Smooth muscle cell (in vitro differentiated cells): Measurements from ENCODE around the gene FABP2. TPM values are rescaled to one million over a fixed set of nuclear protein-coding genes. Genes with fewer than 3 reads are reported as not detected.

Experiments
- DNase-seq: peaks from one replicate; lab custom pipeline; 2025; ENCODE audit not compliant: unreplicated experiment; lab: John Stamatoyannopoulos, UW
- H2AFZ ChIP-seq: fragments of 200-600 bp; sonication (generic); 2 replicates; pipeline ENCODE4 v1.6.0; 2016; ENCODE audit warnings: antibody characterized with exemption, low read depth, mild to moderate bottlenecking
- H3F3A ChIP-seq: fragments of 200-600 bp; sonication (generic); 2 replicates; pipeline ENCODE4 v1.6.0; 2017; ENCODE audit warnings: antibody characterized with exemption, low read depth
- H3K27ac ChIP-seq: fragments of 200-600 bp; sonication (generic); 2 replicates; pipeline ENCODE4 v1.5.1; 2016; ENCODE audit warnings: low read depth, mild to moderate bottlenecking
- H3K27me3 ChIP-seq: fragments of 200-600 bp; sonication (generic); 2 replicates; pipeline ENCODE4 v1.6.1; 2016; ENCODE audit warnings: low read depth, mild to moderate bottlenecking
- H3K36me3 ChIP-seq: fragments of 200-600 bp; sonication (generic); 2 replicates; pipeline ENCODE4 v1.5.1; 2016; ENCODE audit warnings: low read depth
- H3K4me1 ChIP-seq: fragments of 200-600 bp; sonication (generic); 2 replicates; pipeline ENCODE4 v1.5.1; 2016; ENCODE audit warnings: low read depth
- H3K4me2 ChIP-seq: fragments of 200-600 bp; sonication (generic); 2 replicates; pipeline ENCODE4 v1.6.0; 2016; ENCODE audit warnings: mild to moderate bottlenecking
- H3K4me3 ChIP-seq: fragments of 200-600 bp; sonication (generic); 2 replicates; pipeline ENCODE4 v1.5.1; 2016; ENCODE audit warnings: mild to moderate bottlenecking
- H3K79me2 ChIP-seq: fragments of 200-600 bp; sonication (generic); 2 replicates; pipeline ENCODE4 v1.6.0; 2016; ENCODE audit warnings: low read depth, mild to moderate bottlenecking
- H3K9ac ChIP-seq: fragments of 200-600 bp; sonication (generic); 2 replicates; pipeline ENCODE4 v1.6.0; 2016; ENCODE audit warnings: low read depth
- H3K9me3 ChIP-seq: fragments of 200-600 bp; sonication (generic); replicated peaks from 2 replicates; pipeline ENCODE4 v1.5.1; 2016; ENCODE audit warnings: low read depth
- H4K20me1 ChIP-seq: fragments of 200-600 bp; sonication (generic); 2 replicates; pipeline ENCODE4 v1.6.0; 2016; ENCODE audit warnings: low read depth
- WGBS: methylation state at CpG from one replicate; pipeline ENCODE4 v1.1.7; 2016; ENCODE audit warnings: low lambda C conversion rate; 5-methylcytosine and 5-hydroxymethylcytosine counted together
- polyA plus RNA-seq: library from polyadenylated mRNA; unstranded; fragments of >200 nt; fragmentation: Nextera tagmentation; extraction: Ambion mirVana; gene quantifications from 2 replicates; pipeline ENCODE4 v1.2.1, GENCODE V29; 2016
- total RNA-seq: library from RNA; depleted of rRNA; stranded (reverse); fragments of >200 nt; gene quantifications from 2 replicates; pipeline ENCODE4 v1.2.3, GENCODE V29; 2014
- TF ChIP-seq, protein P1 (sequence below): fragments of 200-600 bp; sonication (generic); IDR thresholded peaks from 2 replicates; pipeline ENCODE4 v1.5.1; 2017; ENCODE audit warnings: borderline replicate concordance, mild to moderate bottlenecking, antibody characterized with exemption; ENCODE audit not compliant: insufficient read depth, poor library complexity, severe bottlenecking

The FABP2 gene
- total and polyA plus RNA-seq, 2 experiments from 2014 or later, result not detected

- Histone ChIP-seq H3K27ac (no peak overlapping the region), H3K9ac (no peak overlapping the region), H3F3A (peaks cover 5% of the 10 kb centered on the region), H3K27me3 (no peaks in the 10 kb centered on the region), H3K36me3 (no peaks in the 10 kb centered on the region), H3K4me1 (peaks cover 12% of the 10 kb centered on the region), H3K9me3 (no peaks in the 10 kb centered on the region), H4K20me1 (no peaks in the 10 kb centered on the region), H3K4me2 (no peak overlapping the region), H3K79me2 (no peaks in the 10 kb centered on the region), H3K4me3 (no peak overlapping the region), H2AFZ (no peak overlapping the region)
- TF ChIP-seq, protein P1, sequence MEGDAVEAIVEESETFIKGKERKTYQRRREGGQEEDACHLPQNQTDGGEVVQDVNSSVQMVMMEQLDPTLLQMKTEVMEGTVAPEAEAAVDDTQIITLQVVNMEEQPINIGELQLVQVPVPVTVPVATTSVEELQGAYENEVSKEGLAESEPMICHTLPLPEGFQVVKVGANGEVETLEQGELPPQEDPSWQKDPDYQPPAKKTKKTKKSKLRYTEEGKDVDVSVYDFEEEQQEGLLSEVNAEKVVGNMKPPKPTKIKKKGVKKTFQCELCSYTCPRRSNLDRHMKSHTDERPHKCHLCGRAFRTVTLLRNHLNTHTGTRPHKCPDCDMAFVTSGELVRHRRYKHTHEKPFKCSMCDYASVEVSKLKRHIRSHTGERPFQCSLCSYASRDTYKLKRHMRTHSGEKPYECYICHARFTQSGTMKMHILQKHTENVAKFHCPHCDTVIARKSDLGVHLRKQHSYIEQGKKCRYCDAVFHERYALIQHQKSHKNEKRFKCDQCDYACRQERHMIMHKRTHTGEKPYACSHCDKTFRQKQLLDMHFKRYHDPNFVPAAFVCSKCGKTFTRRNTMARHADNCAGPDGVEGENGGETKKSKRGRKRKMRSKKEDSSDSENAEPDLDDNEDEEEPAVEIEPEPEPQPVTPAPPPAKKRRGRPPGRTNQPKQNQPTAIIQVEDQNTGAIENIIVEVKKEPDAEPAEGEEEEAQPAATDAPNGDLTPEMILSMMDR, result no peak
- WGBS, result 96% methylated on average over 5 of the region's 5 CpGs
- DNase-seq, result no peak
Observed at GRCh38 chr4:119289313-119289712, 32.6 kb downstream of the FABP2 start.

DNA sequence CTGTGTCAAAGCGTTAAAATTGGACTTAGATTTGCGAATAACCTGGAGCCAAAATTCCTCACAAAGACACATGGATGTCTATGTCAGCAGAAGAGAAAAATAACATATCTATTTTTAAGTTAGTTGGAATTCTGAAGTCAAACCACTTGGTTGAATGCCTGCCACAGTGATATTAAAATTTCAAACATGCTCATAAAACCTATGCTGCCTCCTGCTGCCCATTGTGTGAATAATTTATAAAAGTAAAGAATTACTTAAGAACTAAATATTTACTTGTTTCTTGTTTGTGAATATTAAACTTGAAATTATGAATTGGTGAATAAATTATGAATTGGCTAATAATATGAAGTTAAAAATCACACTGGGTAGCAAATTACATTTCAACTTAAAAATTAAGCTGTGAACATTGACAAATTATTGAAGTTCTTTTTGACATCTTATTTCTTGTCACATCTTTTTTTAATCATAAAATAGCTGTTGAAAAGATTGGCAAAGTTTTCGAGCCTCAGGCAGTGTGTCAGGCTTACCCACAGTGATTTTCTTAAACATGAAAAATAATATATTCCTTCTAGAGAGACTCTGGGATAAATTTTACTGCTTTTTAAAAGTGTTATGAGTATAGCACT lies 35.4 kb downstream of the FABP2 start:
- no peaks in the 10 kb centered on the region for H3K9me3 ChIP-seq
- H2AFZ ChIP-seq, result no peak overlapping the region
- no peaks in the 10 kb centered on the region for H3K36me3 ChIP-seq
- no peak overlapping the region for H3K4me3 ChIP-seq
- H4K20me1 ChIP-seq, result no peaks in the 10 kb centered on the region
- H3K4me2 ChIP-seq, result peak overlapping the region; percentile 62
- H3K79me2 ChIP-seq, result no peaks in the 10 kb centered on the region
- H3K27me3 ChIP-seq, result no peaks in the 10 kb centered on the region
- H3F3A ChIP-seq, result peaks cover 9% of the 10 kb centered on the region
- peaks cover 12% of the 10 kb centered on the region for H3K4me1 ChIP-seq
- 77% methylated on average over 3 of the region's 3 CpGs for WGBS
- TF ChIP-seq, protein P1, result peak; percentile 66
- no peak overlapping the region for H3K9ac ChIP-seq
- DNase-seq, result no peak
- peak overlapping the region; percentile 5 for H3K27ac ChIP-seq

DNA sequence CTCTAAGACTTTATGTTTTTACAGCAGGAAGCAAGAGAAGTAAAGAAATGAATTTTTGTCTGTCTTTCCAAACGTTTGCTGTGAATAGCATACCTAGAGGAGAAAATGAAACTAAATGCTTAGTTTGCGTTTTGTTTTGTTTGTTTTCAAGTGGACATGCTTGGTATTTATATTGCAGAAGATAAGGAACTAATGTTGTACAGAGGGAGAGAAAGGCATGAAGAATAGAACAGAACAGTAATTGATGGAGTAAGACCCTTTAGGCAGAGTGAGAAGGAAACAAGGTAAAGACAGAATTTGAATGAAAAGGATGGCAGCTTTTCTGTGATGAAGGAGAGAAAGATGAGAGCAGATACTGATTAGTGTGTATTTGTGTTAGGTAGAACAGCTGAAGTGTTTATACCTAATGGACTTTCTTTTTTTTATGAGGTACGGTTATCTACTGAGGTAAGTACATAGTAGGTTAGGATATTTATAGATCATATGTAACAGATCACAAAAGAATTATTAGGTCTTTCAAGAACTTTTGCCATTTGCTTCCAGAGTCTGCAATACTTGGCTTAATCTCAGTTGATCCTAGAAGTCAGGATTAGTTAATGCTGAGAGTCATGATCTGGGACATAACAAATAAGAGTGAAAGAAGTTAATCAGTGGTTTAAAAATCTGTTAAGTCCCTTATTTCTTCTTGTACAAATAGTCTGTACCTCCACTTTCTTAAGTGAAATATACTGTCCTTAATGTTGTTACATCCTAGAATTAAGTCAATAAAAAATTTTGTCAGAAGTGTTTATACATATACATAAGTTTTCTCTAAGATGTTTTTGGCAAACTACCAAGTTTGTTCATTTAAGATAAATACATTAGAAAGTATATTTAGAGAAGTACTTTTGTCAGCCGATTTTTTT lies 36.8 kb downstream of the FABP2 start:
- Histone ChIP-seq H3K36me3 (no peaks in the 10 kb centered on the region), H3K27ac (peak overlapping the region; percentile 5), H2AFZ (no peak overlapping the region), H3K4me3 (peak overlapping the region; percentile 32), H3K9ac (peak overlapping the region; percentile 10), H3K4me1 (peaks cover 12% of the 10 kb centered on the region), H4K20me1 (no peaks in the 10 kb centered on the region), H3K4me2 (peak overlapping the region; percentile 62), H3K9me3 (no peaks in the 10 kb centered on the region), H3K27me3 (no peaks in the 10 kb centered on the region), H3K79me2 (no peaks in the 10 kb centered on the region), H3F3A (peaks cover 9% of the 10 kb centered on the region)
- TF ChIP-seq, protein P1, result no peak
- no peak for DNase-seq
- WGBS, result 53% methylated on average over 4 of the region's 4 CpGs
